IPS-20b (cell line): ENCODE data around the gene HTT.

Experiments used
- H3K27ac ChIP-seq: one replicate; pipeline ENCODE4 v1.5.1; 2013; ENCODE audit warnings: low read length
- H3K27me3 ChIP-seq: 2 replicates; pipeline ENCODE4 v1.6.1; 2013; ENCODE audit warnings: mild to moderate bottlenecking, low read length, inconsistent platforms; ENCODE audit not compliant: insufficient read depth
- H3K36me3 ChIP-seq: 2 replicates; pipeline ENCODE4 v1.6.1; 2013; ENCODE audit warnings: low read depth, mild to moderate bottlenecking, inconsistent platforms, low read length, moderate library complexity; ENCODE audit not compliant: insufficient read depth
- H3K4me1 ChIP-seq: 2 replicates; pipeline ENCODE4 v1.6.1; 2013; ENCODE audit warnings: mild to moderate bottlenecking, control low read depth, inconsistent platforms, low read length, moderate library complexity; ENCODE audit not compliant: insufficient read depth
- H3K4me3 ChIP-seq: 2 replicates; pipeline ENCODE4 v1.5.1; 2013; ENCODE audit warnings: mild to moderate bottlenecking, low read length, inconsistent platforms
- H3K9ac ChIP-seq: 2 replicates; pipeline ENCODE4 v1.6.1; 2013; ENCODE audit warnings: low read depth, mild to moderate bottlenecking, inconsistent platforms, low read length, moderate library complexity
- H3K9me3 ChIP-seq: 2 replicates; pipeline ENCODE4 v1.6.1; 2013; ENCODE audit warnings: mild to moderate bottlenecking, low read depth, low read length, inconsistent platforms; ENCODE audit not compliant: insufficient read depth

Gene HTT

GRCh38 chr4:3211866-3212265 lies 137.4 kb downstream of the HTT start:
- Histone ChIP-seq H3K27ac (no peak overlapping the region), H3K4me1 (no peaks in the 10 kb centered on the region), H3K27me3 (no peaks in the 10 kb centered on the region), H3K9me3 (no peaks in the 10 kb centered on the region), H3K4me3 (no peak overlapping the region), H3K9ac (no peak overlapping the region), H3K36me3 (peaks cover 93% of the 10 kb centered on the region)

GRCh38 chr4:3212391-3213105 lies 138.1 kb downstream of the HTT start:
- no peaks in the 10 kb centered on the region for H3K9me3 ChIP-seq
- no peaks in the 10 kb centered on the region for H3K4me1 ChIP-seq
- no peak overlapping the region for H3K4me3 ChIP-seq
- H3K27ac ChIP-seq: no peak overlapping the region
- H3K36me3 ChIP-seq: peaks cover 93% of the 10 kb centered on the region
- H3K9ac ChIP-seq: no peak overlapping the region
- no peaks in the 10 kb centered on the region for H3K27me3 ChIP-seq

GRCh38 chr4:3213106-3213425 lies 138.6 kb downstream of the HTT start:
- Histone ChIP-seq H3K27ac (no peak overlapping the region), H3K9me3 (no peaks in the 10 kb centered on the region), H3K4me3 (no peak overlapping the region), H3K36me3 (peaks cover 93% of the 10 kb centered on the region), H3K9ac (no peak overlapping the region), H3K4me1 (no peaks in the 10 kb centered on the region), H3K27me3 (no peaks in the 10 kb centered on the region)

GRCh38 chr4:3213661-3214250 lies 139.3 kb downstream of the HTT start:
- Histone ChIP-seq H3K4me3 (no peak overlapping the region), H3K27me3 (no peaks in the 10 kb centered on the region), H3K36me3 (peaks cover 92% of the 10 kb centered on the region), H3K9me3 (no peaks in the 10 kb centered on the region), H3K9ac (no peak overlapping the region), H3K27ac (no peak overlapping the region), H3K4me1 (no peaks in the 10 kb centered on the region)

- H3K9ac ChIP-seq: no peak overlapping the region
Measured at GRCh38 chr4:3215256-3215655, 140.8 kb downstream of the HTT start.

GRCh38 chr4:3215733-3216132 lies 141.3 kb downstream of the HTT start:
- H3K36me3 ChIP-seq: peaks cover 92% of the 10 kb centered on the region
- no peaks in the 10 kb centered on the region for H3K4me1 ChIP-seq

More at GRCh38 chr4:3215256-3215655, 140.8 kb downstream of the HTT start:
- H3K4me1 ChIP-seq: no peaks in the 10 kb centered on the region
- no peak overlapping the region for H3K4me3 ChIP-seq
- H3K27ac ChIP-seq: no peak overlapping the region
- no peaks in the 10 kb centered on the region for H3K27me3 ChIP-seq
- no peaks in the 10 kb centered on the region for H3K9me3 ChIP-seq
- H3K36me3 ChIP-seq: peaks cover 92% of the 10 kb centered on the region

GRCh38 chr4:3217266-3217665 lies 142.8 kb downstream of the HTT start:
- H3K9ac ChIP-seq: no peak overlapping the region
- no peak overlapping the region for H3K27ac ChIP-seq
- H3K4me3 ChIP-seq: no peak overlapping the region
- peaks cover 96% of the 10 kb centered on the region for H3K36me3 ChIP-seq
- no peaks in the 10 kb centered on the region for H3K9me3 ChIP-seq
- no peaks in the 10 kb centered on the region for H3K27me3 ChIP-seq
- no peaks in the 10 kb centered on the region for H3K4me1 ChIP-seq

More at GRCh38 chr4:3215733-3216132, 141.3 kb downstream of the HTT start:
- no peaks in the 10 kb centered on the region for H3K27me3 ChIP-seq
- no peak overlapping the region for H3K27ac ChIP-seq
- H3K9me3 ChIP-seq: no peaks in the 10 kb centered on the region
- no peak overlapping the region for H3K4me3 ChIP-seq
- no peak overlapping the region for H3K9ac ChIP-seq

GRCh38 chr4:3217771-3218170 lies 143.3 kb downstream of the HTT start:
- Histone ChIP-seq H3K36me3 (peaks cover 96% of the 10 kb centered on the region), H3K27me3 (no peaks in the 10 kb centered on the region), H3K27ac (no peak overlapping the region), H3K9me3 (no peaks in the 10 kb centered on the region), H3K4me3 (no peak overlapping the region), H3K4me1 (no peaks in the 10 kb centered on the region), H3K9ac (no peak overlapping the region)

- Histone ChIP-seq H3K27me3 (no peaks in the 10 kb centered on the region), H3K36me3 (peaks cover 96% of the 10 kb centered on the region), H3K9me3 (no peaks in the 10 kb centered on the region), H3K9ac (no peak overlapping the region), H3K4me1 (no peaks in the 10 kb centered on the region), H3K27ac (no peak overlapping the region), H3K4me3 (no peak overlapping the region)
Measured at GRCh38 chr4:3218824-3219760, 144.6 kb downstream of the HTT start.

- no peaks in the 10 kb centered on the region for H3K9me3 ChIP-seq
- no peak overlapping the region for H3K27ac ChIP-seq
- H3K36me3 ChIP-seq: peaks cover 96% of the 10 kb centered on the region
- no peaks in the 10 kb centered on the region for H3K4me1 ChIP-seq
- H3K4me3 ChIP-seq: no peak overlapping the region
- H3K9ac ChIP-seq: no peak overlapping the region
- H3K27me3 ChIP-seq: no peaks in the 10 kb centered on the region
Measured at GRCh38 chr4:3219761-3220475, 145.4 kb downstream of the HTT start.

- no peak overlapping the region for H3K4me3 ChIP-seq
- H3K27me3 ChIP-seq: no peaks in the 10 kb centered on the region
- H3K27ac ChIP-seq: no peak overlapping the region
- no peak overlapping the region for H3K9ac ChIP-seq
- no peaks in the 10 kb centered on the region for H3K4me1 ChIP-seq
- no peaks in the 10 kb centered on the region for H3K9me3 ChIP-seq
- H3K36me3 ChIP-seq: peaks cover 96% of the 10 kb centered on the region
Measured at GRCh38 chr4:3220476-3221183, 146.1 kb downstream of the HTT start.
